Activated naive CD8-positive, alpha-beta T cell treated with anti-CD3 and anti-CD28 coated beads for 36 hours (primary cell): ENCODE data around the gene NFIB. TPM values are rescaled to one million over a fixed set of nuclear protein-coding genes. Genes with fewer than 3 reads are reported as not detected.

Experiments used
- DNase-seq: peaks from one replicate; pipeline ENCODE4 v3.0.0; 2021
- H3K27ac Mint-ChIP-seq: one replicate; pipeline ENCODE4 v1.8.0; 2022; ENCODE audit warnings: mild to moderate bottlenecking, moderate library complexity, mixed read lengths
- H3K27me3 Mint-ChIP-seq: one replicate; pipeline ENCODE4 v1.8.0; 2022; ENCODE audit warnings: mild to moderate bottlenecking, mixed read lengths
- H3K36me3 Mint-ChIP-seq: one replicate; pipeline ENCODE4 v1.8.0; 2021; ENCODE audit warnings: mild to moderate bottlenecking, mixed read lengths
- H3K4me1 Mint-ChIP-seq: one replicate; pipeline ENCODE4 v1.8.0; 2021; ENCODE audit warnings: mixed read lengths
- H3K4me3 Mint-ChIP-seq: one replicate; pipeline ENCODE4 v1.8.0; 2022; ENCODE audit warnings: mild to moderate bottlenecking, moderate library complexity, mixed read lengths
- H3K9me3 Mint-ChIP-seq: one replicate; pipeline ENCODE4 v1.8.0; 2022; ENCODE audit warnings: mixed read lengths
- total RNA-seq, 2 experiments: library from RNA; stranded (reverse); gene quantifications; one replicate each; pipeline ENCODE4 v1.2.3, GENCODE V29; 2021

The NFIB gene
- total RNA-seq, 2 experiments from 2014 or later: not detected

DNA sequence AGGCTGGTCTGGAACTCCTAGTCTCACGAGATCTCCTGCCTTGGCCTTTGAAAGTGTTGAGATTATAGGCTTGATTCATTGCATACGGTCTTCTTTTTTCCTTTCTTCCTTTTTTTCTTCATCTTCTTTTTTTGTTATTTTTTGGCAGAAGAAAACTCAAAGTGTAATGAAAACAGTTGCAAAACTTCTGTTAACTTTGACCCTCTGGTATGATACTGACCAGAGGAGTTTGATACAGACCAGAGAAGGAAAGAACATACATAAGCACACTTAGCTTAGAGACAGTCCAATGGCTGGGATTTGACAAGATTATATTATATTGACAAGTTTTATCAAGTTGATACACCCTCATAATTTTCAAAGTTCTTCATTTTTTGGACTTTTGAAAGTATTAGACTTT, 181.2 kb downstream of the NFIB start:
- Mint-ChIP-seq H3K4me3 (no peak overlapping the region), H3K27ac (no peak overlapping the region), H3K36me3 (no peaks in the 10 kb centered on the region), H3K27me3 (no peaks in the 10 kb centered on the region), H3K4me1 (no peaks in the 10 kb centered on the region), H3K9me3 (no peaks in the 10 kb centered on the region)
- no peak for DNase-seq

GRCh38 chr9:14131356-14132088, 182.4 kb downstream of the NFIB start:
- Mint-ChIP-seq H3K4me1 (no peaks in the 10 kb centered on the region), H3K4me3 (no peak overlapping the region), H3K27me3 (no peaks in the 10 kb centered on the region), H3K9me3 (no peaks in the 10 kb centered on the region), H3K27ac (no peak overlapping the region), H3K36me3 (no peaks in the 10 kb centered on the region)
- no peak for DNase-seq

- no peaks in the 10 kb centered on the region for H3K27me3 Mint-ChIP-seq
- no peak for DNase-seq
- H3K4me3 Mint-ChIP-seq: no peak overlapping the region
- H3K4me1 Mint-ChIP-seq: no peaks in the 10 kb centered on the region
- H3K9me3 Mint-ChIP-seq: no peaks in the 10 kb centered on the region
- H3K27ac Mint-ChIP-seq: no peak overlapping the region
- no peaks in the 10 kb centered on the region for H3K36me3 Mint-ChIP-seq
Measured at GRCh38 chr9:14127656-14128055, 186.3 kb downstream of the NFIB start.

- Mint-ChIP-seq H3K4me3 (no peak overlapping the region), H3K9me3 (peaks cover 3% of the 10 kb centered on the region), H3K36me3 (no peaks in the 10 kb centered on the region), H3K27ac (no peak overlapping the region), H3K4me1 (no peaks in the 10 kb centered on the region), H3K27me3 (no peaks in the 10 kb centered on the region)
- DNase-seq: no peak
Measured at GRCh38 chr9:14119694-14120514, 194.0 kb downstream of the NFIB start.

GRCh38 chr9:14112226-14112625, 201.7 kb downstream of the NFIB start:
- no peaks in the 10 kb centered on the region for H3K36me3 Mint-ChIP-seq
- no peak for DNase-seq
- H3K9me3 Mint-ChIP-seq: no peaks in the 10 kb centered on the region

GRCh38 chr9:14111696-14112095, 202.2 kb downstream of the NFIB start:
- no peaks in the 10 kb centered on the region for H3K4me1 Mint-ChIP-seq
- no peaks in the 10 kb centered on the region for H3K27me3 Mint-ChIP-seq
- no peaks in the 10 kb centered on the region for H3K36me3 Mint-ChIP-seq
- H3K4me3 Mint-ChIP-seq: no peak overlapping the region
- no peaks in the 10 kb centered on the region for H3K9me3 Mint-ChIP-seq
- DNase-seq: no peak
- no peak overlapping the region for H3K27ac Mint-ChIP-seq

More at GRCh38 chr9:14112226-14112625, 201.7 kb downstream of the NFIB start:
- Mint-ChIP-seq H3K4me3 (no peak overlapping the region), H3K27me3 (no peaks in the 10 kb centered on the region), H3K27ac (no peak overlapping the region), H3K4me1 (no peaks in the 10 kb centered on the region)

DNA sequence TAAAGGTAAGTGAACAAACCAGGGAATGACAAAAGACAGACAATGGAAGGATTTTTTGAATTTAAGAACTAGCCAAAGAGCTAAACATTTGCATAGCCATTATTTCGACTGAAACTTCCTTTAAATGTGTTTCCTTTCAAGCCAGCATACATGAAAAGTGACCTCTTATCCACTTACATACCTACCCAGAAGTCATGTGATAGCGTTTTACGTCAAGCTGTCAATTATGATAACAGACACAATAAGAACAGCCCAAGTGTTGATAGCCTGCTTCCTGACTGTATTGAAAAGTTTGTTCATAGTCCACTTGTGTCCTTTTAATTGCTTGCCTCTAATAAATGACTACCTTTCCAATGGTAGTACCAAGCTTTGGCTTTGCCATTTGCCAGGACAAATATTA, 206.0 kb downstream of the NFIB start:
- Mint-ChIP-seq H3K4me1 (no peaks in the 10 kb centered on the region), H3K27ac (no peak overlapping the region), H3K36me3 (no peaks in the 10 kb centered on the region), H3K27me3 (no peaks in the 10 kb centered on the region), H3K4me3 (no peak overlapping the region), H3K9me3 (no peaks in the 10 kb centered on the region)
- no peak for DNase-seq

- Mint-ChIP-seq H3K4me3 (no peak overlapping the region), H3K27me3 (no peaks in the 10 kb centered on the region), H3K4me1 (no peaks in the 10 kb centered on the region), H3K36me3 (no peaks in the 10 kb centered on the region), H3K9me3 (no peaks in the 10 kb centered on the region), H3K27ac (no peak overlapping the region)
- DNase-seq: no peak
Measured at GRCh38 chr9:14107495-14107894, 206.4 kb downstream of the NFIB start.

GRCh38 chr9:14106699-14107098, 207.2 kb downstream of the NFIB start:
- Mint-ChIP-seq H3K4me3 (no peak overlapping the region), H3K27ac (no peak overlapping the region), H3K9me3 (no peaks in the 10 kb centered on the region), H3K36me3 (no peaks in the 10 kb centered on the region), H3K4me1 (no peaks in the 10 kb centered on the region), H3K27me3 (no peaks in the 10 kb centered on the region)
- DNase-seq: no peak

- H3K9me3 Mint-ChIP-seq: no peaks in the 10 kb centered on the region
Measured at GRCh38 chr9:14104496-14104895, 209.4 kb downstream of the NFIB start.

GRCh38 chr9:14103115-14103514, 210.8 kb downstream of the NFIB start:
- Mint-ChIP-seq H3K4me1 (no peaks in the 10 kb centered on the region), H3K27ac (no peak overlapping the region), H3K9me3 (no peaks in the 10 kb centered on the region), H3K27me3 (no peaks in the 10 kb centered on the region), H3K36me3 (no peaks in the 10 kb centered on the region), H3K4me3 (no peak overlapping the region)
- DNase-seq: no peak

More at GRCh38 chr9:14104496-14104895, 209.4 kb downstream of the NFIB start:
- no peak for DNase-seq
- Mint-ChIP-seq H3K27me3 (no peaks in the 10 kb centered on the region), H3K27ac (no peak overlapping the region), H3K36me3 (no peaks in the 10 kb centered on the region), H3K4me1 (no peaks in the 10 kb centered on the region), H3K4me3 (no peak overlapping the region)

- Mint-ChIP-seq H3K36me3 (no peaks in the 10 kb centered on the region), H3K4me1 (no peaks in the 10 kb centered on the region), H3K9me3 (no peaks in the 10 kb centered on the region), H3K4me3 (no peak overlapping the region), H3K27ac (no peak overlapping the region), H3K27me3 (no peaks in the 10 kb centered on the region)
- no peak for DNase-seq
Measured at GRCh38 chr9:14099737-14100136, 214.2 kb downstream of the NFIB start.

DNA sequence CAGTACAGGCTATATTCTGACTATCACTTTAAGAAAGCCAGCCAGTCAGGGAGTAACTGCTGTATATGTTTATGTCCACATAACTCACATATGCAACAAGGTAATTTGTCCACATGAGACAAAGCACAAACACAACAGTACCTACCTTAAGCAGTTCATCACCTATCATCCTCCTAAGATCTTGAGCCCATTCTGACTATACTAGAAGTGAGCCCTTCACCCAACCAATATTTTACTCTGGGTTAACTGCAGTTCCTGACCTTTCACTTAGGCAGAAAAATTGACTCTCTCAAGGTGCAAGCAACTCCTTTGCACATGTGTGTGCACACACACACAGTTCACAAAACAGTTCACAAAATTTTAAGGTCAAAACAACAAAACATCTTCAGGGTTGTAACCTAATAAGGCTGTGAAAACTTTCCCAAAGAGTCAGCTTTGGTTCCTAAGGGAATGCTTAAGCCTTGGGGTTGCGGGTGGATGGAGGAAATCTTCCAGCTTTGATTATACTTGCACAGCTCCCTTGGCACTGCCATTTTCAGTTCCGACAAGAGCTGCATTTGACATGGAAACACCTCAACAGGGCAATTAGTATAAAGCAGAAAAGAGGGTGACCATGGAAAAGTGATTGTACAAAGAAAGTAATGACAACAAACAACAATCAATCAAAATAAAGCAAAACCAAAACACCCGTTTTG, 215.3 kb downstream of the NFIB start:
- Mint-ChIP-seq H3K27me3 (no peaks in the 10 kb centered on the region), H3K4me1 (no peaks in the 10 kb centered on the region), H3K36me3 (no peaks in the 10 kb centered on the region), H3K4me3 (no peak overlapping the region), H3K9me3 (no peaks in the 10 kb centered on the region), H3K27ac (no peak overlapping the region)
- no peak for DNase-seq

GRCh38 chr9:14097666-14098415, 216.1 kb downstream of the NFIB start:
- H3K27ac Mint-ChIP-seq: no peak overlapping the region
- no peaks in the 10 kb centered on the region for H3K4me1 Mint-ChIP-seq
- no peak overlapping the region for H3K4me3 Mint-ChIP-seq
- no peaks in the 10 kb centered on the region for H3K9me3 Mint-ChIP-seq
- no peaks in the 10 kb centered on the region for H3K36me3 Mint-ChIP-seq
- no peak for DNase-seq
- H3K27me3 Mint-ChIP-seq: no peaks in the 10 kb centered on the region

- H3K27me3 Mint-ChIP-seq: no peaks in the 10 kb centered on the region
- no peaks in the 10 kb centered on the region for H3K9me3 Mint-ChIP-seq
- no peaks in the 10 kb centered on the region for H3K4me1 Mint-ChIP-seq
- no peak overlapping the region for H3K27ac Mint-ChIP-seq
- H3K4me3 Mint-ChIP-seq: no peak overlapping the region
- no peaks in the 10 kb centered on the region for H3K36me3 Mint-ChIP-seq
- no peak for DNase-seq
Measured at GRCh38 chr9:14097215-14097614, 216.7 kb downstream of the NFIB start.
